ENCODE measurements around the gene GALNT9.

DNA sequence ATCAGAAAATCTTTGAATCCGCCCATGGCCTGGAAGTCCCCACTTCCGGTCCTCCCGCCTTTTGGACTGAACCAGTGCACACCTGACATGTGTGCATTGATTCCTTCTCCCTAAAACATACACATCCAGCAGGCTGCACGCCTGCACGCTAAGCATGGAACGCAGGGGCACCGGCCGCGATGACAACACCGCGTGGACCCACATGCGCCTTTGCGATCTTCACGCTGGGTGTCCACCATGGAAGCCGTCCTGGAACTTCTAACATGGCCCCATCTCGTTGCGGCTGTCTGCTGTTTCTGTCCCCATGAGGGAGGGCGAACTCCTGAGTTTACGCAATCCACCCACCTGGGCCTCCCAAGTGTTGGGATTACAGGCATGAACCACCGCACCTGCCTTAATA is 73.7 kb downstream of the GALNT9 start:
- no peak for TF ChIP-seq EZH2 (IDR thresholded peaks at IDR 0.05; ENCODE audit: insufficient read depth, low read length)
- TF ChIP-seq, protein P1, sequence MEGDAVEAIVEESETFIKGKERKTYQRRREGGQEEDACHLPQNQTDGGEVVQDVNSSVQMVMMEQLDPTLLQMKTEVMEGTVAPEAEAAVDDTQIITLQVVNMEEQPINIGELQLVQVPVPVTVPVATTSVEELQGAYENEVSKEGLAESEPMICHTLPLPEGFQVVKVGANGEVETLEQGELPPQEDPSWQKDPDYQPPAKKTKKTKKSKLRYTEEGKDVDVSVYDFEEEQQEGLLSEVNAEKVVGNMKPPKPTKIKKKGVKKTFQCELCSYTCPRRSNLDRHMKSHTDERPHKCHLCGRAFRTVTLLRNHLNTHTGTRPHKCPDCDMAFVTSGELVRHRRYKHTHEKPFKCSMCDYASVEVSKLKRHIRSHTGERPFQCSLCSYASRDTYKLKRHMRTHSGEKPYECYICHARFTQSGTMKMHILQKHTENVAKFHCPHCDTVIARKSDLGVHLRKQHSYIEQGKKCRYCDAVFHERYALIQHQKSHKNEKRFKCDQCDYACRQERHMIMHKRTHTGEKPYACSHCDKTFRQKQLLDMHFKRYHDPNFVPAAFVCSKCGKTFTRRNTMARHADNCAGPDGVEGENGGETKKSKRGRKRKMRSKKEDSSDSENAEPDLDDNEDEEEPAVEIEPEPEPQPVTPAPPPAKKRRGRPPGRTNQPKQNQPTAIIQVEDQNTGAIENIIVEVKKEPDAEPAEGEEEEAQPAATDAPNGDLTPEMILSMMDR (IDR thresholded peaks at IDR 0.05; ENCODE audit: insufficient read depth, low read depth, low read length), result no peak

All from astrocyte (in vitro differentiated cells and primary cell).